Astrocyte of the hippocampus (primary cell): ENCODE data around the gene TSPAN10.

Experiments
- DNase-seq: peaks from one replicate; pipeline ENCODE4 v3.0.0; 2011; ENCODE audit warnings: low read depth, low spot score

The TSPAN10 gene

GRCh38 chr17:81687770-81688541, 51.0 kb downstream of the TSPAN10 start:
- no peak for DNase-seq

DNA sequence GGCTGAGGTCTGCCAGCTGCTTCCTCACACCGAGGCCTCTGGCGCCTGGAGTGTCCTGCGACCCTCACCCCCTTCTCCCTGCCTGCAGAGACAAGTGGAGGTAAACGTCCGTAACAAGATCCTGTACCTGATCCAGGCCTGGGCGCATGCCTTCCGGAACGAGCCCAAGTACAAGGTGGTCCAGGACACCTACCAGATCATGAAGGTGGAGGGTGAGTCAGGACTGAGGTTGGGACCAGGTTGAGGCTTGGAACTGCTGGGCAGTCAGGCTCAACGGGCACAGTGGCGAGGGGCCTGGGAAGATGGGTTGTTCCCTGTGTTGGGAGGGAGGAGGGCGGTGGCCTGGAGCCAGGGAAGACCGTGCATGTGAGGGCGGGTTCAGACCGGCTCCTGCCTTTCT, 51.6 kb downstream of the TSPAN10 start:
- DNase-seq, result no peak

- no peak for DNase-seq
Measured at GRCh38 chr17:81690066-81690465, 53.1 kb downstream of the TSPAN10 start.

- DNase-seq, result no peak
Measured at GRCh38 chr17:81690549-81690948, 53.6 kb downstream of the TSPAN10 start.

GRCh38 chr17:81691196-81691595, 54.2 kb downstream of the TSPAN10 start:
- no peak for DNase-seq

DNA sequence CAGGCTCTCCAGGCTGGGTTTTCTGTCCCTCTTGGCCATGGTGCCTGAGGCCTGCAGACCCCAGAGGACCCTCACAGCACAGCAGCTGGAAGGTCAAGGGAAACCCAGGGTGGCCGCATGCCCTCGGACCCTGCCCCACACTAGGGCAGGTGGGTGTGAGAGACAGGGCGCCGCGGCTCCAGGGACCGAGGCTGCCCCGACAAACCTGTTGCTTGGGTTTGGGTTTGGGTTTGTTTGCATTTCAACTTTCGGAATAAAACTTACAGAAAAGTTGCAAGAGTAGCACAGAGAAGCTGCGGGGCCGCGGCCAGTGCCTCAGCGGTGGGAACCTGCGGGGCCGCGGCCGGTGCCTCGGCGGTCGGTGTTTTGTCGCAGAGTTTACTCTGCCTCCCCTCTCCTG, 54.6 kb downstream of the TSPAN10 start:
- no peak for DNase-seq

GRCh38 chr17:81693509-81694210, 56.7 kb downstream of the TSPAN10 start:
- no peak for DNase-seq

DNA sequence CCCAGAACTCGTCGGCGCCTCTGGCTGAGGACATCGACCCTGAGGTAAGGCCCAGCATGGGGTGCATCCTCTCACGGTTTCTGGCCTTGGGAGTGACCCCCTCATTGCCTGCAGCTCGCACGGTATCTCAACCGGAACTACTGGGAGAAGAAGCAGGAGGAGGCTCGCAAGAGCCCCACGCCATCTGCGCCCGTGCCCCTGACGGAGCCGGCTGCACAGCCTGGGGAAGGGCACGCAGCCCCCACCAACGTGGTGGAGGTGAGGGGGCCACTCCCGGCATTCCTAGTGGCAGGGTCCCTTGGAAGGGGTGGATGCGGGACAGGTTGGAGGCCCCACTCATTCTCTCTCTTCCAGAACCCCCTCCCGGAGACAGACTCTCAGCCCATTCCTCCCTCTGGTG, 57.8 kb downstream of the TSPAN10 start:
- DNase-seq, result no peak

DNA sequence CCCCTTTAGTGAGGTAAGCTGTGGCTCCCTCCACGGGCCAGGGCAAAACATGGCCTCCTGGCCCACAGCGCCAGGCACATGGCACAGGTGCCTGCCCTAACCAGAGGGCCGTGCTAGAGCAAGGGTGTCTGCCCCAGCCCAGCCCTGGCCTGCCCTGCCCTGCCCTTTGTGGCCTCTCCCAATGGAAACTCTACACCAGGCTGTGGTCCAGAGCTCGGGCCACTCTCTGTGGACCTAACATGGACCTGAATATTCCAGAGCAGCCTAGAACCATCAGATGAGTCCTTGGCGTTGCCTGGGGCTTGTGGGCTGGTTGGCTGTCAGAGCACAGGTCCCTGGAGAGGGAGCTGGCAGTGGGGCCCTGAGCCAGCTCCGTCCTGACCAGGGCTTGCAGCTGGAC, 58.2 kb downstream of the TSPAN10 start:
- no peak for DNase-seq

- no peak for DNase-seq
Measured at GRCh38 chr17:81695801-81696200, 58.8 kb downstream of the TSPAN10 start.

- DNase-seq, result no peak
Measured at GRCh38 chr17:81696218-81696941, 59.4 kb downstream of the TSPAN10 start.

DNA sequence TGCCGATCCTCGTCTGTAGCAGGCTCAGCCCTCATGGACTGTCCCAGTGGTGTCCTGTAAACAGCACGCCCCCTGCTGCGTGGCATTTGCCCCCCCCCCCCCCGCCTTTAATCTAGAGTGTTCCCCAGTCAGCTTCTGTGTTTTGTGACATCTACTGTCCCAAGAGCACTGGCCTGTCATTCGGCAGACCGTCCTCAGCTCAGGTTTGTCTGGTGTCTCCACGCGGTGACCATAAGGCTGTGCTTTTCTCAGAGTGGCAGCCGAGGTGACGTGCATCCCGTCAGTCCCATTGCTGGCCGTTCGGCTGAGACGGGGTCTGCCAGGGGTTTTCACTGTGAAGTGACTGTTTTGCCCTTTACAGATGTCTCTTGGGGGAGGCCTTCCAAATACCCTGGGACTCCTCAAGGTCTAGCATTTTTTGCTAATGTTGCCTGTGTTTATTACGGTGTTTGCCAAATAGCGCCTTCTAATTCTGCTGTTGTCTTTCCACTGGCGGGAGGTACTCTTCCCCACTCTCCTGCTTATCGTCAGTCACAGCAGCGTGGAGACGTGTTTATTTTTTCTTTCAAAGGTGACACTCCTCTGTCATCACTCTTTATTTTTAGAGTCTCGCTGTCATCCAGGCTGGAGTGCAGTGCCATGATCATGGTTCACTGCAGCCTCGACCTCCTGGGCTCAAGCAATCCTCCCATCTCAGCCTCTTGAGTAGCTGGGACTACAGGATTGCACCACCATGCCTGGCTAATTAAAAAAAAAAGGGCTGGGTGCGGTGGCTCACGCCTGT, 60.5 kb downstream of the TSPAN10 start:
- no peak for DNase-seq
